ENCODE data around the gene BICD1.

- TF ChIP-seq MAZ (IDR thresholded peaks at IDR 0.05; ENCODE audit: borderline replicate concordance, low read depth, low read length) = no peak
- no peak for TF ChIP-seq MAZ (CRISPR knock-in tag; IDR thresholded peaks at IDR 0.05; ENCODE audit: low read depth)
- TF ChIP-seq ZBTB1 (CRISPR knock-in tag; IDR thresholded peaks at IDR 0.05; ENCODE audit: borderline replicate concordance) = no peak
- TF ChIP-seq KAT7 (CRISPR knock-in tag; IDR thresholded peaks at IDR 0.05; ENCODE audit: borderline replicate concordance) = no peak
- no peak for TF ChIP-seq TCF7L2 (IDR thresholded peaks at IDR 0.05; ENCODE audit: low read depth, low read length)
- TF ChIP-seq NR1H2 (CRISPR knock-in tag; IDR thresholded peaks at IDR 0.05; ENCODE audit: borderline replicate concordance, low read depth) = no peak
- TF ChIP-seq TAF15 (IDR thresholded peaks at IDR 0.05; ENCODE audit: low read depth, low read length, poor library complexity, severe bottlenecking) = no peak
- no peak for TF ChIP-seq HNRNPLL (IDR thresholded peaks at IDR 0.05; ENCODE audit: low read depth, low read length, poor library complexity, severe bottlenecking)
Observed at GRCh38 chr12:32366714-32367113, 260.1 kb downstream of the BICD1 start.

Measured in HepG2 (cell line).